HUES64 (cell line): ENCODE results near the gene TSPYL6. TPM values are rescaled to one million over a fixed set of nuclear protein-coding genes. Genes with fewer than 3 reads are reported as not detected.
"Not testable (repeated sequence)": the region's sequence is repeated elsewhere in the genome, so short reads cannot be mapped to it uniquely, and the experiment has no call there.

ENCODE experiments used
- H3K27ac ChIP-seq: 2 replicates; pipeline ENCODE4 v1.7.0; 2013; ENCODE audit warnings: low read depth, low read length, inconsistent platforms
- H3K27me3 ChIP-seq: 2 replicates; pipeline ENCODE4 v1.6.1; 2013; ENCODE audit warnings: mild to moderate bottlenecking, low read length; ENCODE audit not compliant: insufficient read depth
- H3K36me3 ChIP-seq: 2 replicates; pipeline ENCODE4 v1.6.1; 2013; ENCODE audit warnings: mild to moderate bottlenecking, low read length; ENCODE audit not compliant: insufficient read depth
- H3K4me1 ChIP-seq: 2 replicates; pipeline ENCODE4 v1.6.1; 2013; ENCODE audit warnings: mild to moderate bottlenecking, low read length, moderate library complexity; ENCODE audit not compliant: insufficient read depth
- H3K4me3 ChIP-seq: 2 replicates; pipeline ENCODE4 v1.5.1; 2013; ENCODE audit warnings: mild to moderate bottlenecking, low read length, moderate library complexity
- H3K9ac ChIP-seq: 2 replicates; pipeline ENCODE4 v1.6.1; 2013; ENCODE audit warnings: mild to moderate bottlenecking, low read depth, low read length
- H3K9me3 ChIP-seq: 2 replicates; pipeline ENCODE4 v1.6.1; 2013; ENCODE audit warnings: low read depth, low read length; ENCODE audit not compliant: insufficient read depth
- WGBS: fragments of 150-250, 120-280 bp; methylation state at CpG from one replicate; pipeline ENCODE4 v1.1.7; 2013; ENCODE audit warnings: missing lambda C conversion rate; 5-methylcytosine and 5-hydroxymethylcytosine counted together
- polyA plus RNA-seq, 2 experiments: library from polyadenylated mRNA; stranded (reverse); fragments of 50-300 nt; gene quantifications; one replicate each; pipeline ENCODE4 v1.2.3, GENCODE V29; 2013

Gene TSPYL6
- not detected for polyA plus RNA-seq (2013, experiment 1 of 2)
- polyA plus RNA-seq (2013, experiment 2 of 2): not detected

DNA sequence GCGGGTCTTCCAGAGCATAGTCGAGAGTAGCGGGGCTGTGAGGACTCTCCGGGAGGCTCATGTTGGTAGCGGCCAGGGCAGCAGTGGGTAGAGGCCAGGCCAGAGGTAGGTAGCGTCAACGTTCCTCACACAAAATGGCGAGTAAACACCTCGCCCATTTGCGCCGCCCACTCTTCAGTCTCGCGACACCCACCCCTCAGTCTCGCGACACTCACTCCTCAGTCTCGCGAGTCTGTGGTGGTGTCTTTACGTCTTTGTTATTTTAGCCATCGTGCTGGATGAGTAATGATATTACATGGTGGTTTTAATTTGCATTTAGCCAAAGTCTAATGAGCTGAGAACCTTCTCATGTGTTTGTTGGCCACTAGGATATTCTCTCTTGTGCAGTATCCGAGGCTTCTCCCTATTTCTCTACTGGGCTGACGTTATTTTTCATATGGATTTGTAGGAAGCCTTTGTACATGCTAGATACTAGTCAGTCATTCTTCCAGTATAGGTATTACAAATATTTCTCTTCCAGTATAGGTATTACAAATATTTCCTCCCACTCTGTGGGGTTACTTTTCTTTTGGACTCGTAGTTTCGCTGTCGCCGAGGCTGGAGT is at the start of gene TSPYL6:
Gene TSPYL6, minus strand, starts transcription at position 139 of the 604 bp plus-strand sequence. Its CDS starts 78 bp downstream, at position 61.
- 98% methylated on average over 24 of the region's 25 CpGs for WGBS
- H3K27ac ChIP-seq: no peak within 1 kb of the TSS
- H3K9me3 ChIP-seq: no peaks in the 10 kb centered on the region
- no peak within 1 kb of the TSS for H3K9ac ChIP-seq
- no peaks in the 10 kb centered on the region for H3K27me3 ChIP-seq
- H3K4me3 ChIP-seq: no peak within 1 kb of the TSS
- H3K36me3 ChIP-seq: no peaks in the 10 kb centered on the region
- H3K4me1 ChIP-seq: no peaks in the 10 kb centered on the region

- no peaks in the 10 kb centered on the region for H3K36me3 ChIP-seq
- no peaks in the 10 kb centered on the region for H3K9me3 ChIP-seq
- no peak overlapping the region for H3K9ac ChIP-seq
- no peak overlapping the region for H3K4me3 ChIP-seq
- H3K27ac ChIP-seq: no peak overlapping the region
- no peaks in the 10 kb centered on the region for H3K27me3 ChIP-seq
- H3K4me1 ChIP-seq: no peaks in the 10 kb centered on the region
Measured at GRCh38 chr2:54303631-54304030, 47.6 kb upstream of the TSPYL6 start.

DNA sequence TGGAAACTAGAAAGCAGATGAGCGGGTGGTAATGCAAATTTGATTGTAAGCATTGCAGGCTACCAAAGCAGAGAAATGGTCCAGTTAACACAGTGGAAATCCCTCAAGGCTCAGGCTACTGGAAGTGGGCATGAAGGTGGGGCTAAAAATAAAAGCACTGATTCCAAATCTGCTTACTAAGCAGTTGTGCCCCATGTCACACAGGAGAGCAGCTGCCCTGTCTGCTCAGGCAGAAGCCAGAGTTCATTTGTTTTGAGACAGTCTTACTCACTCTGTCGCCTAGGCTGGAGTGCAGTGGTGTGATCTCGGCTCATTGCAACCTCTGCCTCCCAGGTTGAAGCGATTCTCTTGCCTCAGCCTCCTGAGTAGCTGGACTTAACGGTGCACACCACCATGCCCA is 42.5 kb upstream of the TSPYL6 start:
- H3K9me3 ChIP-seq: no peaks in the 10 kb centered on the region
- WGBS: 85% methylated on average over 5 of the region's 5 CpGs
- H3K4me1 ChIP-seq: peaks cover 4% of the 10 kb centered on the region; the same call in 1 of the 2 replicates
- no peaks in the 10 kb centered on the region for H3K36me3 ChIP-seq
- H3K27ac ChIP-seq: no peak overlapping the region
- H3K9ac ChIP-seq: no peak overlapping the region
- no peak overlapping the region for H3K4me3 ChIP-seq
- H3K27me3 ChIP-seq: no peaks in the 10 kb centered on the region

DNA sequence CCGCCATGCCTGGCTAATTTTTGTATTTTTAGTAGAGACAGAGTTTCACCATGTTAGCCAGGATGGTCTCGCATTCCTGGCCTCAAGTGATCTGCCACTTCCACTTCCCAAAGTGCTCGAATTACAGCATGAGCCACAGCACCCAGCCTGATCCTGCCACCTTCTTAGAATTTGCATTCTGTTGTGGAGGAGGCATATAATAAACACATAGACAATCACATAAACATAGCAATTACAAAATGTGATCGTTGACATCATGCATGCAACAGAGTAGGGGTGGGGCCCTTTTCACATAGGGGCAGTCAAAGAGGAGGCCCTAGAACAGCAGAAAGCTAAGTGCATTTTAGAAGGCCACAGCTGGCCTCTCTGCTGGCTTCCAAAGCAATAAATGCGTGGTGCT is 39.9 kb upstream of the TSPYL6 start:
- 73% methylated on average over 5 of the region's 5 CpGs for WGBS
- Histone ChIP-seq H3K9ac (no peak overlapping the region), H3K27me3 (peaks cover 24% of the 10 kb centered on the region), H3K4me1 (peaks cover 4% of the 10 kb centered on the region; the same call in 1 of the 2 replicates), H3K36me3 (no peaks in the 10 kb centered on the region), H3K9me3 (no peaks in the 10 kb centered on the region), H3K27ac (no peak overlapping the region), H3K4me3 (no peak overlapping the region)

DNA sequence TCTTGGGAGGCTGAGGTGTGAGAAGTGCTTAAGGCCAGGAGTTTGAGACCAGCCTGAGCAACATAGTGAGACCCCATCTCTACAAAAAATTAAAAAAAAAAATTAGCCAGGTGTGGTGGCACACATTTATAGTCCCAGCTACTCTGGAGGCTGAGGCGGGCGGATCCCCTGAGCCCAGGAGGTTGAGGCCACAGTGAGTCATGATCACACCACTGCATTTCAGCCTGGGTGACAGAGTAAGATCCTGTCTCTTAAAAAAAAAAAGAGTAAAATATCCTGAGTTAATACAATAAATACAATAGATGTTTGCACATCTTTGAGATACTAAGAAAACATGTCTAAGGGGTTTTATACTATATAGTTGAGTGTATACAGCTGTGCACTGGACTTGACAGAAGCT is 38.6 kb upstream of the TSPYL6 start:
- not testable (repeated sequence) for H3K4me3 ChIP-seq, H3K9me3 ChIP-seq, H3K9ac ChIP-seq, H3K36me3 ChIP-seq, H3K27ac ChIP-seq
- WGBS: 98% methylated on average over 2 of the region's 2 CpGs
- peaks cover 36% of the 10 kb centered on the region for H3K27me3 ChIP-seq
- peaks cover 13% of the 10 kb centered on the region for H3K4me1 ChIP-seq

- H3K4me1 ChIP-seq: peaks cover 24% of the 10 kb centered on the region
- H3K4me3 ChIP-seq: peak overlapping the region; percentile 24
- H3K36me3 ChIP-seq: no peaks in the 10 kb centered on the region
- H3K27me3 ChIP-seq: peaks cover 63% of the 10 kb centered on the region
- H3K27ac ChIP-seq: no peak overlapping the region
- H3K9me3 ChIP-seq: no peaks in the 10 kb centered on the region
- 48% methylated on average over 9 of the region's 9 CpGs for WGBS
- no peak overlapping the region for H3K9ac ChIP-seq
Measured at GRCh38 chr2:54290356-54291025, 34.5 kb upstream of the TSPYL6 start.

GRCh38 chr2:54289917-54290316 is 33.9 kb upstream of the TSPYL6 start:
- Histone ChIP-seq H3K27me3 (peaks cover 63% of the 10 kb centered on the region), H3K9ac (no peak overlapping the region), H3K4me1 (peaks cover 24% of the 10 kb centered on the region), H3K4me3 (peak overlapping the region; percentile 24), H3K27ac (no peak overlapping the region), H3K9me3 (no peaks in the 10 kb centered on the region), H3K36me3 (no peaks in the 10 kb centered on the region)
- 6% methylated on average over 23 of the region's 23 CpGs for WGBS

DNA sequence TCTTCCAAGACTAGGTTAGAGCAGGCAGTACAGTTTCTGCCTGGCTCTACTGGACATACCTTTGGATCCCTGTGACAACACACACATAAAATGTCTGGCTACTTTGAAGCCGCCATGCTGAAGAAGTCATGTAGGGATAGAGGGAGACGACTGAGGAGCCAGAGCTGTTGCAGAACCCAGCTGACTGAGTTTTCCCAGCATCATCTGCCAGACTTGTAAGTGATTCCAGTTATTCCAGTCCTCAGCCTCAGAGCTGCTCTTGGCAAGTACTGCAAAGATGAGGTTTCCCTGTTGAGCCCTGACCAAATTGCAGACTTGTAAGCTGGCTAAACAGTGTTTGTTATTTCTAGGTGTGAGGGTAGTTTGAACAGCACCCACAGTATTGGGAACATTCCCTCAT is 31.5 kb upstream of the TSPYL6 start:
- no peaks in the 10 kb centered on the region for H3K9me3 ChIP-seq
- H3K4me3 ChIP-seq: no peak overlapping the region
- WGBS: 96% methylated on average over 2 of the region's 2 CpGs
- H3K27me3 ChIP-seq: peaks cover 55% of the 10 kb centered on the region
- no peaks in the 10 kb centered on the region for H3K36me3 ChIP-seq
- H3K4me1 ChIP-seq: peaks cover 24% of the 10 kb centered on the region
- H3K27ac ChIP-seq: no peak overlapping the region
- H3K9ac ChIP-seq: no peak overlapping the region

- peaks cover 35% of the 10 kb centered on the region for H3K27me3 ChIP-seq
- H3K27ac ChIP-seq: no peak overlapping the region
- H3K9ac ChIP-seq: no peak overlapping the region
- WGBS: 93% methylated on average over 1 of the region's 1 CpG
- no peaks in the 10 kb centered on the region for H3K9me3 ChIP-seq
- peaks cover 22% of the 10 kb centered on the region for H3K4me1 ChIP-seq
- no peaks in the 10 kb centered on the region for H3K36me3 ChIP-seq
- H3K4me3 ChIP-seq: no peak overlapping the region
Measured at GRCh38 chr2:54285451-54285850, 29.4 kb upstream of the TSPYL6 start.

- Histone ChIP-seq H3K4me1 (peaks cover 17% of the 10 kb centered on the region), H3K9me3 (no peaks in the 10 kb centered on the region), H3K9ac (no peak overlapping the region), H3K36me3 (no peaks in the 10 kb centered on the region), H3K27ac (no peak overlapping the region), H3K4me3 (no peak overlapping the region), H3K27me3 (peaks cover 28% of the 10 kb centered on the region)
- 92% methylated on average over 3 of the region's 3 CpGs for WGBS
Measured at GRCh38 chr2:54284826-54285225, 28.8 kb upstream of the TSPYL6 start.

DNA sequence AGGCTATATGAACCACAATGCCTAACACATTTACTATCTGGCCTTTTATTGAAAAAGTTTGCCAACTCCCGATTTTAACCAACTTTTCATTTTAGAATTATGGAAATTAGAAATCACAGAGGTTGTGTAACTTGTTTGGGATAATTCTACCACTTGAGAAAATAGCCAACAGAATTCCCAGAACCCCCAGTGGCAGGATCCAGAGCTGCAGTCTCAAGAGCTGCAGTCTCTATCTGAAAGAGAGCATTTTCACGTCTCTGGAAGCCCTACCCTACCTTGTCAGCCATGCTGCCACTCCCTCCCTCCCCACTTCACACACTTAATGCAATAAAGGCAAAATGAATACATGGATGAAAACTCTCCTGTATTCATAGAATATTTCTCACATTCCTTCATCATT is 23.4 kb upstream of the TSPYL6 start:
- no peak overlapping the region for H3K27ac ChIP-seq
- 22% methylated on average over 1 of the region's 2 CpGs for WGBS
- H3K9ac ChIP-seq: no peak overlapping the region
- no peak overlapping the region for H3K4me3 ChIP-seq
- no peaks in the 10 kb centered on the region for H3K4me1 ChIP-seq
- no peaks in the 10 kb centered on the region for H3K9me3 ChIP-seq
- no peaks in the 10 kb centered on the region for H3K27me3 ChIP-seq
- H3K36me3 ChIP-seq: no peaks in the 10 kb centered on the region
